Tongue (tissue), 3 donors: ENCODE data around the gene LRRC8C. TPM values are rescaled to one million over a fixed set of nuclear protein-coding genes. Genes with fewer than 3 reads are reported as not detected.

Experiments used
- DNase-seq: peaks from one replicate; pipeline ENCODE4 v3.0.0-alpha.2; 2015
- small RNA-seq: library from RNA; depleted of rRNA; stranded (forward); fragments of <200 nt; gene quantifications from one replicate; pipeline ENCODE3, GENCODE V24; 2014; ENCODE audit warnings: low replicate concordance
- total RNA-seq: library from RNA; depleted of rRNA; stranded (reverse); fragments of >200 nt; gene quantifications from one replicate; pipeline ENCODE4 v1.2.3, GENCODE V29; 2014

The LRRC8C gene
- total RNA-seq, 1 donor from 2014 or later = 12.1 TPM

DNA sequence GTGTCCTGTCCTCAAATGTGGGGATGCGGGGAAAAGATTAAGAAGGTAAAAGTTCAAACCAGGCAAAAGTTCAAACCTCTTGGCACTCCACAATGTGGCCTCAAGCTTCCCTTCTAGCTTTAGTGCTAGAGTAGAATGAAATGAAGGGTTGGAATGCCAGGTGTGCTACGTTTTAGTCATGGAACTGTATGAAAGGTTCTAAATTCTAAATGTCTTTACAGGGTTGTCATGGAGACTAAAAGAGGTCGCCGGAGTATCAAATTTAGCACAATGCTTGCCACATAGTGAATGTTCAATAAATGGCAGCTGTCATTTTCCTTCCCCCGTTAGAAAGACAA lies 130.7 kb downstream of the LRRC8C start:
- no peak for DNase-seq

- no peak for DNase-seq
These were observed 132.9 kb downstream of the LRRC8C start for GRCh38 chr1:89765774-89766173.

DNA sequence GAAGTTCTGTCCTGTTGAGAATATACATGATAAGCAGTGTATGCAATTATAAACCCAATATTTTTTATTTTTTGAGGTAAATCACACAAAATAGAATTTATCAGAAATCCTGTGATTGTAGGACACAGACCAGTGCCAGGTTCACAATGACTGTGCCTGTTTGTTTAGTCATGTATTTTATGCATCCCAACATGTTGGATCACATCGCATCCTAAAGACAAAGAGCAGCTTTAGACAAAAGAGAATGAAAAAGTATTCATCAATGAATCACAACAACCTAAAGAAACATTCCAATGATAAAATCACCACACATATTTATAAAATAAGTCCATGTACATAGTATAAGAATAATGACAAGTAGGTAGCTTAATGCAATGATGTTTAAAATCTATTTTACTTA lies 134.7 kb downstream of the LRRC8C start:
- no peak for DNase-seq

Small RNAs within 50 kb of the gene (small RNA-seq; reads per million reads assigned to genes)
- gene AC093423.1 = not detected

Other genes starting within 250 kb of the LRRC8C start
- 10.7 TPM for gene LRRC8B, start 108.3 kb upstream of the LRRC8C start, total RNA-seq
- 10.9 TPM for gene LRRC8D, start 187.9 kb downstream of the LRRC8C start, total RNA-seq